Pancreas (tissue), 10 donors: Measurements from ENCODE around the gene FARS2. TPM values are rescaled to one million over a fixed set of nuclear protein-coding genes. Genes with fewer than 3 reads are reported as not detected.

Source experiments
- ATAC-seq, 4 donors: fragments of 200-7000 bp; cut with Tn5 transposase; one replicate each; pipeline versions ENCODE4 v1.8.0 to v1.9.1; 2020; ENCODE audit warnings: mild to moderate bottlenecking in 4 of 4, moderate library complexity in 4 of 4
- DNase-seq, 6 donors: peaks; one replicate each; pipeline ENCODE4 v3.0.0-alpha.2; 2020
- FAIRE-seq: peaks from 2 replicates; lab custom pipeline; 2012; peaks lifted over from hg19 to GRCh38; lab: Jason Lieb, UNC
- H3K27ac ChIP-seq, 4 donors: fragments of 200-600 bp; sonication (generic); 1 replicate in 3 of 4; 2 replicates in 1 of 4; pipeline versions ENCODE4 v1.5.0 to v1.8.0; 2020
- H3K27me3 ChIP-seq, 4 donors: fragments of 200-600 bp; one replicate each; pipeline ENCODE4 v1.8.0; 2021
- H3K36me3 ChIP-seq, 3 donors: fragments of 200-600 bp; sonication (generic) in 1 of 3; one replicate each; pipeline versions ENCODE4 v1.5.0 to v1.8.0; 2020 to 2021
- H3K4me1 ChIP-seq, 3 donors: fragments of 200-600 bp; one replicate each; pipeline ENCODE4 v1.8.0; 2021
- H3K4me3 ChIP-seq, 4 donors: fragments of 200-600 bp; sonication (generic) in 2 of 4; one replicate each; pipeline versions ENCODE4 v1.5.0 to v1.8.0; 2020 to 2021
- H3K9me3 ChIP-seq, 4 donors: fragments of 200-600 bp; one replicate each; pipeline ENCODE4 v1.8.0; 2021
- CTCF ChIP-seq, 4 donors: fragments of 200-600 bp; sonication (generic) in 3 of 4; IDR thresholded peaks; one replicate each; pipeline versions ENCODE4 v1.5.0 to v1.8.0; 2021; ENCODE audit warnings: antibody characterized with exemption in 4 of 4
- WGBS, 2 donors: extraction: QIAGEN DNeasy Blood & Tissue Kit; methylation state at CpG; one replicate each; pipeline ENCODE4 v1.1.7; 2013; 5-methylcytosine and 5-hydroxymethylcytosine counted together
- intact Hi-C, 3 donors: fragments of 100-400 bp; cut with DNase I; formaldehyde crosslinking; loops; one replicate each; pipeline versions ENCODE4 v1.11.1 to v1.14.2; 2022
- polyA plus RNA-seq, 2 donors: library from polyadenylated mRNA; stranded (reverse); fragments of 200-250 nt; gene quantifications; one replicate each; pipeline ENCODE4 v1.2.3, GENCODE V29; 2013
- total RNA-seq, 6 donors: library from RNA; stranded (reverse); fragmentation: NEBNext Ultra II Directional in 4 of 6; extraction: Animal tissue kit (Norgen Biotek cat#: 25700) in 4 of 6; gene quantifications; one replicate each; pipeline versions ENCODE4 v1.2.1 to v1.2.4, GENCODE V29; 2021 to 2023
- donor health status: healthy with polysubstance abuse.
- donor health status: DM: no; HTN: no; CAD: no; lungs with moderate emphysema.
- donor health status: DM: no; HTN: no; CAD: no.
- donor health status: control.
- donor health status: control.
- donor health status: Bipolar disorder and iron deficiency.
- donor health status: DM: yes; HTN: yes; CAD: no.
- donor health status: DM: no; HTN: no; CAD: no.
- donor health status: DM: no; HTN: no; CAD: no.
- donor health status: DM: yes; HTN: yes; CAD: no.

FARS2 gene
- total and polyA plus RNA-seq, 8 donors: 4.1 to 10.3 (median 7.5) TPM

GRCh38 chr6:5624256-5624655 is 362.9 kb downstream of the FARS2 start:
- no peak for FAIRE-seq
- H3K36me3 ChIP-seq: no peaks in the 10 kb centered on the region
- WGBS, 2 donors: 79 to 95% methylated on average over 6 of the region's 6 CpGs

GRCh38 chr6:5626727-5627426 is 365.6 kb downstream of the FARS2 start:
- FAIRE-seq (no peak), ATAC-seq (no peak), DNase-seq (no peak)
- no peak for TF ChIP-seq CTCF (IDR thresholded peaks at IDR 0.05)
- no peak overlapping the region for H3K27ac ChIP-seq
- H3K4me3 ChIP-seq: no peak overlapping the region
- no peaks in the 10 kb centered on the region for H3K9me3 ChIP-seq
- H3K36me3 ChIP-seq: no peaks in the 10 kb centered on the region
- 82 to 89% methylated on average over 7 of the region's 7 CpGs for WGBS, 2 donors
- no peaks in the 10 kb centered on the region for H3K27me3 ChIP-seq
- H3K4me1 ChIP-seq: no peaks in the 10 kb centered on the region
- intact Hi-C loops: no loop called here

More at GRCh38 chr6:5624256-5624655, 362.9 kb downstream of the FARS2 start:
- no peaks in the 10 kb centered on the region for H3K4me1 ChIP-seq
- no peak for TF ChIP-seq CTCF (IDR thresholded peaks at IDR 0.05)
- ATAC-seq (no peak), DNase-seq (no peak)
- no peak overlapping the region for H3K27ac ChIP-seq
- H3K9me3 ChIP-seq: no peaks in the 10 kb centered on the region
- no peak overlapping the region for H3K4me3 ChIP-seq
- H3K27me3 ChIP-seq: no peaks in the 10 kb centered on the region
- intact Hi-C loops: no loop called here

- no peak for DNase-seq
- Histone ChIP-seq H3K9me3 (no peaks in the 10 kb centered on the region), H3K36me3 (no peaks in the 10 kb centered on the region), H3K4me1 (no peaks in the 10 kb centered on the region), H3K4me3 (no peak overlapping the region), H3K27ac (no peak overlapping the region), H3K27me3 (no peaks in the 10 kb centered on the region)
- 92 to 93% methylated on average over 5 of the region's 5 CpGs for WGBS, 2 donors
- intact Hi-C loops: no loop called here
- no peak for FAIRE-seq
- no peak for TF ChIP-seq CTCF (IDR thresholded peaks at IDR 0.05)
- no peak for ATAC-seq
Observed at GRCh38 chr6:5630636-5631035, 369.3 kb downstream of the FARS2 start.

- Histone ChIP-seq H3K4me1 (no peaks in the 10 kb centered on the region), H3K9me3 (no peaks in the 10 kb centered on the region), H3K36me3 (no peaks in the 10 kb centered on the region), H3K4me3 (no peak overlapping the region), H3K27me3 (no peaks in the 10 kb centered on the region), H3K27ac (no peak overlapping the region)
- ATAC-seq: no peak
- no peak for DNase-seq
- WGBS, 2 donors: 86 to 87% methylated on average over 7 of the region's 7 CpGs
- intact Hi-C loops: no loop called here
- TF ChIP-seq CTCF (IDR thresholded peaks at IDR 0.05): no peak
- FAIRE-seq: no peak
Observed at GRCh38 chr6:5632348-5632935, 371.1 kb downstream of the FARS2 start.

- no peaks in the 10 kb centered on the region for H3K27me3 ChIP-seq
- no peak for TF ChIP-seq CTCF (IDR thresholded peaks at IDR 0.05)
- no peak overlapping the region for H3K4me3 ChIP-seq
- FAIRE-seq: no peak
- H3K4me1 ChIP-seq: no peaks in the 10 kb centered on the region
- no peak for DNase-seq
- no peak overlapping the region for H3K27ac ChIP-seq
- WGBS, 2 donors: 75 to 76% methylated on average over 4 of the region's 4 CpGs
- no peaks in the 10 kb centered on the region for H3K9me3 ChIP-seq
- intact Hi-C loops: no loop called here
- no peak for ATAC-seq
- H3K36me3 ChIP-seq: no peaks in the 10 kb centered on the region
Observed at GRCh38 chr6:5634525-5634924, 373.2 kb downstream of the FARS2 start.
